ENCODE measurements around the gene LAGE3. TPM values are rescaled to one million over a fixed set of nuclear protein-coding genes. Genes with fewer than 3 reads are reported as not detected.

LAGE3 gene
- polyA plus RNA-seq, 1 donor (not counting 4 experiments of a cell fraction or from before 2014, with no cell fraction given), result 9.3 TPM

- dilution Hi-C loops (cut with MboI; ENCODE audit: extremely low pct_ligation_motif_present, low sequenced_read_pairs), result no loop called here
- peak overlapping the region; percentile 47 to 58 (median 55) for H3K4me3 ChIP-seq (ENCODE audit: control insufficient read depth in 2 of 3, extremely low read depth in 1 of 3, insufficient read depth in 2 of 3, low read depth in 1 of 3, low read length in 3 of 3)
- H3K27me3 ChIP-seq (ENCODE audit: control insufficient read depth, extremely low read depth, insufficient read depth, low read length), result no peaks in the 10 kb centered on the region
- peak overlapping the region; percentile 70 for H3K4me2 ChIP-seq (ENCODE audit: control insufficient read depth, extremely low read depth, insufficient read depth, low read depth, low read length)
- peak overlapping the region; percentile 60 for H3K9ac ChIP-seq (ENCODE audit: control insufficient read depth, extremely low read depth, insufficient read depth, low read length)
- no peak overlapping the region for H3K27ac ChIP-seq (ENCODE audit: control insufficient read depth, insufficient read depth, low read length)
- H3K36me3 ChIP-seq (ENCODE audit: control insufficient read depth in 2 of 2, extremely low read depth in 1 of 2, insufficient read depth in 2 of 2, low read length in 2 of 2), result peaks cover 5 to 8% of the 10 kb centered on the region in 2 experiments
- TF ChIP-seq EZH2 (IDR thresholded peaks at IDR 0.05; ENCODE audit: low read length) (no peak), CTCF (optimal IDR thresholded peaks at IDR 0.05 in 1 of 3, IDR thresholded peaks at IDR 0.05 in 1 of 3, conservative IDR thresholded peaks at IDR 0.05 in 1 of 3; ENCODE audit: extremely low read depth in 1 of 3, insufficient read depth in 2 of 3, low read length in 3 of 3) (no peak)
- no peak for FAIRE-seq
- peaks cover 13% of the 10 kb centered on the region for H3K4me1 ChIP-seq (ENCODE audit: control insufficient read depth, extremely low read depth, insufficient read depth, low read length)
- H2AFZ ChIP-seq (ENCODE audit: control insufficient read depth, low read length), result no peak overlapping the region
- H3K9me1 ChIP-seq (ENCODE audit: control insufficient read depth, extremely low read depth, insufficient read depth, low read length), result no peaks in the 10 kb centered on the region
- peaks cover 11% of the 10 kb centered on the region for H3K79me2 ChIP-seq (ENCODE audit: control insufficient read depth, insufficient read depth, low read length)
- no peak for DNase-seq (ENCODE audit: low read depth, low spot score)
- no peaks in the 10 kb centered on the region for H3K9me3 ChIP-seq (ENCODE audit: control insufficient read depth, low read depth, low read length)
- H4K20me1 ChIP-seq (ENCODE audit: control insufficient read depth, extremely low read depth, insufficient read depth, low read length), result no peaks in the 10 kb centered on the region
Observed at GRCh38 chrX:154486052-154486395, 6.9 kb upstream of the LAGE3 start.

GRCh38 chrX:154485150-154486051 is 6.3 kb upstream of the LAGE3 start:
- DNase-seq (ENCODE audit: low read depth, low spot score), result no peak
- H2AFZ ChIP-seq (ENCODE audit: control insufficient read depth, low read length), result no peak overlapping the region
- peaks cover 11% of the 10 kb centered on the region for H3K79me2 ChIP-seq (ENCODE audit: control insufficient read depth, insufficient read depth, low read length)

More at GRCh38 chrX:154485150-154486051, 6.3 kb upstream of the LAGE3 start:
- Histone ChIP-seq H3K9me3 (ENCODE audit: control insufficient read depth, low read depth, low read length) (no peaks in the 10 kb centered on the region), H3K4me2 (ENCODE audit: control insufficient read depth, extremely low read depth, insufficient read depth, low read depth, low read length) (peak overlapping the region; percentile 70), H4K20me1 (ENCODE audit: control insufficient read depth, extremely low read depth, insufficient read depth, low read length) (no peaks in the 10 kb centered on the region), H3K9ac (ENCODE audit: control insufficient read depth, extremely low read depth, insufficient read depth, low read length) (peak overlapping the region; percentile 60), H3K4me1 (ENCODE audit: control insufficient read depth, extremely low read depth, insufficient read depth, low read length) (peaks cover 13% of the 10 kb centered on the region), H3K9me1 (ENCODE audit: control insufficient read depth, extremely low read depth, insufficient read depth, low read length) (no peaks in the 10 kb centered on the region), H3K27ac (ENCODE audit: control insufficient read depth, insufficient read depth, low read length) (no peak overlapping the region), H3K27me3 (ENCODE audit: control insufficient read depth, extremely low read depth, insufficient read depth, low read length) (no peaks in the 10 kb centered on the region), H3K4me3 (ENCODE audit: control insufficient read depth in 2 of 3, extremely low read depth in 1 of 3, insufficient read depth in 2 of 3, low read depth in 1 of 3, low read length in 3 of 3) (peak overlapping the region; percentile 47 to 58 (median 55)), H3K36me3 (ENCODE audit: control insufficient read depth in 2 of 2, extremely low read depth in 1 of 2, insufficient read depth in 2 of 2, low read length in 2 of 2) (peaks cover 5 to 8% of the 10 kb centered on the region in 2 experiments)
- dilution Hi-C loops (cut with MboI; ENCODE audit: extremely low pct_ligation_motif_present, low sequenced_read_pairs), result no loop called here
- TF ChIP-seq CTCF (optimal IDR thresholded peaks at IDR 0.05 in 1 of 3, IDR thresholded peaks at IDR 0.05 in 1 of 3, conservative IDR thresholded peaks at IDR 0.05 in 1 of 3; ENCODE audit: extremely low read depth in 1 of 3, insufficient read depth in 2 of 3, low read length in 3 of 3) (no peak), EZH2 (IDR thresholded peaks at IDR 0.05; ENCODE audit: low read length) (no peak)
- no peak for FAIRE-seq
